ENCODE results near the gene HCLS1.

HCLS1 gene

GRCh38 chr3:121660356-121661171, at the start of gene HCLS1:
HCLS1 (minus strand) TSS chr3:121660903; CDS start chr3:121658347, 2,556 bp downstream.
- TF ChIP-seq CTCF (IDR thresholded peaks at IDR 0.05; ENCODE audit: insufficient read depth, low read depth, low read length, missing control alignments), result no peak
- peak; percentile 90 for DNase-seq (ENCODE audit: low read depth)
- H3K4me3 ChIP-seq (ENCODE audit: low read depth, low read length), result peak within 1 kb of the TSS; percentile 56

- no peak for TF ChIP-seq CTCF (IDR thresholded peaks at IDR 0.05; ENCODE audit: insufficient read depth, low read depth, low read length, missing control alignments)
- no peak overlapping the region for H3K4me3 ChIP-seq (ENCODE audit: low read depth, low read length)
- no peak for DNase-seq (ENCODE audit: low read depth)
Observed at GRCh38 chr3:121710347-121710746, 49.6 kb upstream of the HCLS1 start.

GRCh38 chr3:121707531-121708273, 47.0 kb upstream of the HCLS1 start:
- H3K4me3 ChIP-seq (ENCODE audit: low read depth, low read length), result no peak overlapping the region
- DNase-seq (ENCODE audit: low read depth), result no peak
- TF ChIP-seq CTCF (IDR thresholded peaks at IDR 0.05; ENCODE audit: insufficient read depth, low read depth, low read length, missing control alignments), result no peak

- no peak for DNase-seq (ENCODE audit: low read depth)
Observed at GRCh38 chr3:121705541-121705940, 44.8 kb upstream of the HCLS1 start.

GRCh38 chr3:121703973-121704372, 43.3 kb upstream of the HCLS1 start:
- no peak for TF ChIP-seq CTCF (IDR thresholded peaks at IDR 0.05; ENCODE audit: insufficient read depth, low read depth, low read length, missing control alignments)
- H3K4me3 ChIP-seq (ENCODE audit: low read depth, low read length), result no peak overlapping the region
- no peak for DNase-seq (ENCODE audit: low read depth)

More at GRCh38 chr3:121705541-121705940, 44.8 kb upstream of the HCLS1 start:
- H3K4me3 ChIP-seq (ENCODE audit: low read depth, low read length), result no peak overlapping the region
- TF ChIP-seq CTCF (IDR thresholded peaks at IDR 0.05; ENCODE audit: insufficient read depth, low read depth, low read length, missing control alignments), result no peak

GRCh38 chr3:121698901-121699300, 38.2 kb upstream of the HCLS1 start:
- TF ChIP-seq CTCF (IDR thresholded peaks at IDR 0.05; ENCODE audit: insufficient read depth, low read depth, low read length, missing control alignments), result no peak
- no peak for DNase-seq (ENCODE audit: low read depth)
- H3K4me3 ChIP-seq (ENCODE audit: low read depth, low read length), result no peak overlapping the region
